GM12878 (cell line): ENCODE data around the gene POGZ. TPM values are rescaled to one million over a fixed set of nuclear protein-coding genes. Genes with fewer than 3 reads are reported as not detected.

Source experiments
- CBX3 ChIP-seq: fragments of 200-600 bp; sonication (generic); IDR thresholded peaks from 2 replicates; pipeline ENCODE4 v1.6.1; 2016; ENCODE audit warnings: low read depth, borderline replicate concordance
- ETV6 ChIP-seq, 2 experiments: fragments of 450-650 bp in 1 of 2; IDR thresholded peaks in 1 of 2; conservative IDR thresholded peaks in 1 of 2; 2 replicates each; pipeline ENCODE4 v1.6.1; 2014; ENCODE audit warnings: antibody characterized with exemption in 1 of 2, borderline replicate concordance in 1 of 2, low read depth in 1 of 2, mild to moderate bottlenecking in 1 of 2, moderate library complexity in 1 of 2
- HDAC6 ChIP-seq: fragments of 200-600 bp; sonication (generic); IDR thresholded peaks from one replicate; pipeline ENCODE4 v1.8.0; 2017; ENCODE audit warnings: antibody characterized with exemption; ENCODE audit not compliant: unreplicated experiment
- MTA3 ChIP-seq: IDR thresholded peaks from 2 replicates; pipeline ENCODE4 v1.6.1; 2012; ENCODE audit warnings: low read length, inconsistent platforms, borderline replicate concordance
- RCOR1 ChIP-seq: conservative IDR thresholded peaks from 2 replicates; pipeline ENCODE4 v1.6.1; 2012; ENCODE audit warnings: low read depth, low read length, improper control_type of control experiment
- SPI1 ChIP-seq: IDR thresholded peaks from 2 replicates; pipeline ENCODE4 v1.6.1; 2011; ENCODE audit warnings: low read depth, mild to moderate bottlenecking, low read length, moderate library complexity, borderline replicate concordance; ENCODE audit not compliant: insufficient read depth
- SRF ChIP-seq, 2 experiments: IDR thresholded peaks; 2 replicates each; pipeline ENCODE4 v1.6.1; 2011; ENCODE audit warnings: low read depth in 2 of 2, low read length in 2 of 2, mild to moderate bottlenecking in 1 of 2, moderate library complexity in 1 of 2
- TAF1 ChIP-seq: IDR thresholded peaks from 2 replicates; pipeline ENCODE4 v1.6.1; 2011; ENCODE audit warnings: mild to moderate bottlenecking, low read depth, low read length, borderline replicate concordance
- TBL1XR1 ChIP-seq: IDR thresholded peaks from 2 replicates; pipeline ENCODE4 v1.6.1; 2012; ENCODE audit warnings: low read depth, low read length, improper control_type of control experiment
- polyA plus RNA-seq, 11 experiments: library from polyadenylated mRNA; depleted of rRNA in 4 of 11; unstranded in 6 of 11; stranded (reverse) in 5 of 11; fragments of >200 nt; fragmentation: Nextera tagmentation in 4 of 11; fragmentation: Illumina TruSeq in 1 of 11; extraction: Ambion mirVana in 4 of 11; extraction: Trizol in 1 of 11; gene quantifications; 1 replicate in 1 of 11; 2 replicates in 10 of 11; pipeline versions ENCODE4 v1.2.1 to v1.2.3, GENCODE V29; 2011 to 2016; ENCODE audit warnings: inconsistent platforms in 2 of 11, missing spikeins in 2 of 11, low read depth in 1 of 11
- total RNA-seq, 4 experiments: library from RNA; depleted of rRNA in 3 of 4; stranded (reverse); fragments of >200 nt in 3 of 4; fragmentation: Illumina TruSeq in 1 of 4; extraction: Trizol in 1 of 4; gene quantifications; 2 replicates each; pipeline versions ENCODE4 v1.2.1 to v1.2.3, GENCODE V29; 2013 to 2021
- TF ChIP-seq, protein P1 (sequence below): fragments of 450-650 bp; IDR thresholded peaks from 2 replicates; pipeline ENCODE4 v1.6.1; 2017; ENCODE audit warnings: mild to moderate bottlenecking, moderate library complexity
- TF ChIP-seq, protein P2 (sequence below): fragments of 450-650 bp; IDR thresholded peaks from 2 replicates; pipeline ENCODE4 v1.6.1; 2017; ENCODE audit warnings: antibody characterized with exemption, mild to moderate bottlenecking, moderate library complexity
- TF ChIP-seq, protein P3 (sequence below): fragments of 450-650 bp; formaldehyde crosslinking; IDR thresholded peaks from 2 replicates; pipeline ENCODE4 v1.4.0; 2020; ENCODE audit warnings: mild to moderate bottlenecking, moderate library complexity
- TF ChIP-seq, protein P4 (sequence below): IDR thresholded peaks from 2 replicates; pipeline ENCODE4 v1.6.1; 2011; ENCODE audit warnings: mild to moderate bottlenecking, low read depth, low read length, moderate library complexity; ENCODE audit not compliant: insufficient replicate concordance

POGZ gene
- total and polyA plus RNA-seq, 10 of the 15 experiments (the other 5 are each of a cell fraction or from before 2014, with no cell fraction given): 11.3 to 80.6 (median 35.8) TPM

DNA sequence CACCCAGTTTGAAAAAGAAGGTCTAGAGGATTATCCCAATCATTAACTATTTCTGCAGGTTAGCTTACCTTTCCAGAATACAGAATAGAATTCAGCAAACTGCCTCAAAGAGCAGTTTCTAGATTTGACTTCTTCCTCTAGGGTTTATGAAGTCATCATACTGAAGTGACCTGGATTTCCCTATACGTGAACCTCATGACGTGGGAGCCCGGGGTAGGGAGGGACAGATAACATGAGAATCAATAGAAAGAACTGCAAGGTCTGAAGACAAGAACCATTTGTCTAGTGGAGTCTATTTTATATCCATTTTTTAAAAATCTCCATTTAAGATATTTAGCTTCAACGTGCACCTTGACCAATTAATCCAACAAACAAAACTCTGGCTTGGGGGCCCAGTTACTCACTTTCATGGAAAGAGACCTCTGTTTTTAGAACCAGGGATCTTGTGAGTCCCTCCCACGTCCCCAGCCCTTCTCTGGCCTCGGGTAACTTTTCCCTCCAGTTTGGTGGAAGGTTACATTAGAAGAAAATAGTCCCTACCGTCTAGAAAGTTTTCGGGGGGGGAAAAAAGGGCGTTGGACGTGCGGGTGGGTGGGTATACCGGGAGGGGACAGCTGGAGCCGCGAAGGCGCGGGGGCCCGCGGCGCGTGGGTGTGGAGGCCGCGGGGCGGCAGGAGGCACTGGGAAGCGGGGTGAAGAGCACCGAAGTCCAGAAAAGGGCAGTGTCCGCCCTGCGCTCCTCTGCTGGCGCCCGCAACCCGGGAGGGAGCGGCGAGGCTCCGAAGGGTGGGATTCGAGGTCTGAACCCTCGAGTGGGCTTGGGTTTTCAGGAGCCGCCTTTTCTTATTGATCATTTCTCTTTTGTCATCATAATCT lies 13.8 kb upstream of the POGZ start (continued):
- TF ChIP-seq, protein P1, sequence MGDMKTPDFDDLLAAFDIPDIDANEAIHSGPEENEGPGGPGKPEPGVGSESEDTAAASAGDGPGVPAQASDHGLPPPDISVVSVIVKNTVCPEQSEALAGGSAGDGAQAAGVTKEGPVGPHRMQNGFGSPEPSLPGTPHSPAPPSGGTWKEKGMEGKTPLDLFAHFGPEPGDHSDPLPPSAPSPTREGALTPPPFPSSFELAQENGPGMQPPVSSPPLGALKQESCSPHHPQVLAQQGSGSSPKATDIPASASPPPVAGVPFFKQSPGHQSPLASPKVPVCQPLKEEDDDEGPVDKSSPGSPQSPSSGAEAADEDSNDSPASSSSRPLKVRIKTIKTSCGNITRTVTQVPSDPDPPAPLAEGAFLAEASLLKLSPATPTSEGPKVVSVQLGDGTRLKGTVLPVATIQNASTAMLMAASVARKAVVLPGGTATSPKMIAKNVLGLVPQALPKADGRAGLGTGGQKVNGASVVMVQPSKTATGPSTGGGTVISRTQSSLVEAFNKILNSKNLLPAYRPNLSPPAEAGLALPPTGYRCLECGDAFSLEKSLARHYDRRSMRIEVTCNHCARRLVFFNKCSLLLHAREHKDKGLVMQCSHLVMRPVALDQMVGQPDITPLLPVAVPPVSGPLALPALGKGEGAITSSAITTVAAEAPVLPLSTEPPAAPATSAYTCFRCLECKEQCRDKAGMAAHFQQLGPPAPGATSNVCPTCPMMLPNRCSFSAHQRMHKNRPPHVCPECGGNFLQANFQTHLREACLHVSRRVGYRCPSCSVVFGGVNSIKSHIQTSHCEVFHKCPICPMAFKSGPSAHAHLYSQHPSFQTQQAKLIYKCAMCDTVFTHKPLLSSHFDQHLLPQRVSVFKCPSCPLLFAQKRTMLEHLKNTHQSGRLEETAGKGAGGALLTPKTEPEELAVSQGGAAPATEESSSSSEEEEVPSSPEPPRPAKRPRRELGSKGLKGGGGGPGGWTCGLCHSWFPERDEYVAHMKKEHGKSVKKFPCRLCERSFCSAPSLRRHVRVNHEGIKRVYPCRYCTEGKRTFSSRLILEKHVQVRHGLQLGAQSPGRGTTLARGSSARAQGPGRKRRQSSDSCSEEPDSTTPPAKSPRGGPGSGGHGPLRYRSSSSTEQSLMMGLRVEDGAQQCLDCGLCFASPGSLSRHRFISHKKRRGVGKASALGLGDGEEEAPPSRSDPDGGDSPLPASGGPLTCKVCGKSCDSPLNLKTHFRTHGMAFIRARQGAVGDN: peak; percentile 27; the same call in 1 of the 2 replicates
- TF ChIP-seq, protein P2, sequence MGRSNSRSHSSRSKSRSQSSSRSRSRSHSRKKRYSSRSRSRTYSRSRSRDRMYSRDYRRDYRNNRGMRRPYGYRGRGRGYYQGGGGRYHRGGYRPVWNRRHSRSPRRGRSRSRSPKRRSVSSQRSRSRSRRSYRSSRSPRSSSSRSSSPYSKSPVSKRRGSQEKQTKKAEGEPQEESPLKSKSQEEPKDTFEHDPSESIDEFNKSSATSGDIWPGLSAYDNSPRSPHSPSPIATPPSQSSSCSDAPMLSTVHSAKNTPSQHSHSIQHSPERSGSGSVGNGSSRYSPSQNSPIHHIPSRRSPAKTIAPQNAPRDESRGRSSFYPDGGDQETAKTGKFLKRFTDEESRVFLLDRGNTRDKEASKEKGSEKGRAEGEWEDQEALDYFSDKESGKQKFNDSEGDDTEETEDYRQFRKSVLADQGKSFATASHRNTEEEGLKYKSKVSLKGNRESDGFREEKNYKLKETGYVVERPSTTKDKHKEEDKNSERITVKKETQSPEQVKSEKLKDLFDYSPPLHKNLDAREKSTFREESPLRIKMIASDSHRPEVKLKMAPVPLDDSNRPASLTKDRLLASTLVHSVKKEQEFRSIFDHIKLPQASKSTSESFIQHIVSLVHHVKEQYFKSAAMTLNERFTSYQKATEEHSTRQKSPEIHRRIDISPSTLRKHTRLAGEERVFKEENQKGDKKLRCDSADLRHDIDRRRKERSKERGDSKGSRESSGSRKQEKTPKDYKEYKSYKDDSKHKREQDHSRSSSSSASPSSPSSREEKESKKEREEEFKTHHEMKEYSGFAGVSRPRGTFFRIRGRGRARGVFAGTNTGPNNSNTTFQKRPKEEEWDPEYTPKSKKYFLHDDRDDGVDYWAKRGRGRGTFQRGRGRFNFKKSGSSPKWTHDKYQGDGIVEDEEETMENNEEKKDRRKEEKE: no peak
- TF ChIP-seq CBX3 (no peak), SPI1 (no peak), ETV6 (conservative IDR thresholded peaks at IDR 0.05 in 1 of 2, IDR thresholded peaks at IDR 0.05 in 1 of 2; ENCODE audit: borderline replicate concordance in 1 of 2, low read depth in 1 of 2) (no peak), HDAC6 (no peak), MTA3 (no peak), TAF1 (peak; percentile 56; the same call in 1 of the 2 replicates), SRF (IDR thresholded peaks at IDR 0.05; ENCODE audit: low read depth in 2 of 2, low read length in 2 of 2) (peak; percentile 89 to 90), TBL1XR1 (no peak), RCOR1 (no peak)
- TF ChIP-seq, protein P3, sequence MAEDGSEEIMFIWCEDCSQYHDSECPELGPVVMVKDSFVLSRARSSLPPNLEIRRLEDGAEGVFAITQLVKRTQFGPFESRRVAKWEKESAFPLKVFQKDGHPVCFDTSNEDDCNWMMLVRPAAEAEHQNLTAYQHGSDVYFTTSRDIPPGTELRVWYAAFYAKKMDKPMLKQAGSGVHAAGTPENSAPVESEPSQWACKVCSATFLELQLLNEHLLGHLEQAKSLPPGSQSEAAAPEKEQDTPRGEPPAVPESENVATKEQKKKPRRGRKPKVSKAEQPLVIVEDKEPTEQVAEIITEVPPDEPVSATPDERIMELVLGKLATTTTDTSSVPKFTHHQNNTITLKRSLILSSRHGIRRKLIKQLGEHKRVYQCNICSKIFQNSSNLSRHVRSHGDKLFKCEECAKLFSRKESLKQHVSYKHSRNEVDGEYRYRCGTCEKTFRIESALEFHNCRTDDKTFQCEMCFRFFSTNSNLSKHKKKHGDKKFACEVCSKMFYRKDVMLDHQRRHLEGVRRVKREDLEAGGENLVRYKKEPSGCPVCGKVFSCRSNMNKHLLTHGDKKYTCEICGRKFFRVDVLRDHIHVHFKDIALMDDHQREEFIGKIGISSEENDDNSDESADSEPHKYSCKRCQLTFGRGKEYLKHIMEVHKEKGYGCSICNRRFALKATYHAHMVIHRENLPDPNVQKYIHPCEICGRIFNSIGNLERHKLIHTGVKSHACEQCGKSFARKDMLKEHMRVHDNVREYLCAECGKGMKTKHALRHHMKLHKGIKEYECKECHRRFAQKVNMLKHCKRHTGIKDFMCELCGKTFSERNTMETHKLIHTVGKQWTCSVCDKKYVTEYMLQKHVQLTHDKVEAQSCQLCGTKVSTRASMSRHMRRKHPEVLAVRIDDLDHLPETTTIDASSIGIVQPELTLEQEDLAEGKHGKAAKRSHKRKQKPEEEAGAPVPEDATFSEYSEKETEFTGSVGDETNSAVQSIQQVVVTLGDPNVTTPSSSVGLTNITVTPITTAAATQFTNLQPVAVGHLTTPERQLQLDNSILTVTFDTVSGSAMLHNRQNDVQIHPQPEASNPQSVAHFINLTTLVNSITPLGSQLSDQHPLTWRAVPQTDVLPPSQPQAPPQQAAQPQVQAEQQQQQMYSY (CRISPR knock-in tag): no peak
- TF ChIP-seq, protein P4, sequence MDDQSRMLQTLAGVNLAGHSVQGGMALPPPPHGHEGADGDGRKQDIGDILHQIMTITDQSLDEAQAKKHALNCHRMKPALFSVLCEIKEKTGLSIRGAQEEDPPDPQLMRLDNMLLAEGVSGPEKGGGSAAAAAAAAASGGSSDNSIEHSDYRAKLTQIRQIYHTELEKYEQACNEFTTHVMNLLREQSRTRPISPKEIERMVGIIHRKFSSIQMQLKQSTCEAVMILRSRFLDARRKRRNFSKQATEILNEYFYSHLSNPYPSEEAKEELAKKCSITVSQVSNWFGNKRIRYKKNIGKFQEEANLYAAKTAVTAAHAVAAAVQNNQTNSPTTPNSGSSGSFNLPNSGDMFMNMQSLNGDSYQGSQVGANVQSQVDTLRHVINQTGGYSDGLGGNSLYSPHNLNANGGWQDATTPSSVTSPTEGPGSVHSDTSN: no peak
